ENCODE measurements around the gene ZEB2. TPM values are rescaled to one million over a fixed set of nuclear protein-coding genes. Genes with fewer than 3 reads are reported as not detected.
A peak's percentile ranks its signal among the peaks of the same experiment; 100 is the strongest.

The ZEB2 gene
- total and polyA plus RNA-seq, 4 donors = 7.6 to 39.6 (median 22.2) TPM

DNA sequence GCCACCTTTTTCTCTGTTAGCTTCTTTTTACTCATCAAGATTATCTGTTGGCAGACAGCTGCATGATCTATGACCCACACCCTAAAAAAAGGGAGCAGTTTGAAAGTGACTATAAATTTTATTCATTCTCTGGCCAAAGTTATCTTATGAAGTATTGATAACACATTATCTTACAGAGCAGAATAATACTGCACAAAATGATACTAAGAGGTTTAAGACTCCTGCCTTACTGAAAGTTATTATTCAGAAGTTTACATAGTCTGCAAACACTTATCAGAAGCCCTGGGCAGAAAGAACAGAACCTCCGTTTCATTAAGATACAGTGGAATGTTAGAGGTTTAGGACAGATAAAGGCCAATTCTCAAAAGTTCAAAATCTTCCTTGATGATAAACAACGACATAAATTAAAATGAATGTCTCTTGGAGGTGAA, 78.2 kb downstream of the ZEB2 start:
- WGBS = 54% methylated on average over 2 of the region's 2 CpGs
- Histone ChIP-seq H3K9me3 (ENCODE audit: control insufficient read depth in 4 of 4, low read length in 3 of 4) (no peaks in the 10 kb centered on the region), H3K36me3 (ENCODE audit: control insufficient read depth in 4 of 4, insufficient read depth in 3 of 4, low read depth in 1 of 4, low read length in 3 of 4) (no peaks in the 10 kb centered on the region), H3K4me3 (ENCODE audit: low read depth in 1 of 3, low read length in 3 of 3) (no peak overlapping the region), H3K9ac (ENCODE audit: low read depth in 1 of 2, low read length in 2 of 2) (no peak overlapping the region), H3K27ac (ENCODE audit: low read depth in 1 of 2, low read length in 2 of 2) (peak overlapping the region in 1 of 2 donors; percentile 4), H3K4me1 (ENCODE audit: control insufficient read depth in 4 of 4, insufficient read depth in 4 of 4, low read length in 3 of 4) (peaks cover 0 to 2% (median 0%) of the 10 kb centered on the region in 4 donors), H3K27me3 (ENCODE audit: control insufficient read depth in 4 of 4, insufficient read depth in 4 of 4, low read length in 3 of 4) (peaks cover 0 to 4% (median 0%) of the 10 kb centered on the region in 4 donors)
- TF ChIP-seq RAD21 (IDR thresholded peaks at IDR 0.05) (no peak), ATF3 (IDR thresholded peaks at IDR 0.05) (no peak), TAF1 (conservative IDR thresholded peaks at IDR 0.05) (no peak), JUND (IDR thresholded peaks at IDR 0.05) (no peak), YY1 (IDR thresholded peaks at IDR 0.05) (no peak), FOXA1 (IDR thresholded peaks at IDR 0.05) (no peak), HNF4G (IDR thresholded peaks at IDR 0.05) (no peak), FOXA2 (IDR thresholded peaks at IDR 0.05) (no peak), EGR1 (IDR thresholded peaks at IDR 0.05; ENCODE audit: low read depth in 2 of 2) (no peak), MAX (IDR thresholded peaks at IDR 0.05) (no peak), GABPA (IDR thresholded peaks at IDR 0.05 in 1 of 2, conservative IDR thresholded peaks at IDR 0.05 in 1 of 2) (no peak), NR2F2 (IDR thresholded peaks at IDR 0.05) (no peak), HNF4A (conservative IDR thresholded peaks at IDR 0.05) (no peak), SP1 (IDR thresholded peaks at IDR 0.05) (no peak), RXRA (IDR thresholded peaks at IDR 0.05) (no peak)
- TF ChIP-seq, protein P1, sequence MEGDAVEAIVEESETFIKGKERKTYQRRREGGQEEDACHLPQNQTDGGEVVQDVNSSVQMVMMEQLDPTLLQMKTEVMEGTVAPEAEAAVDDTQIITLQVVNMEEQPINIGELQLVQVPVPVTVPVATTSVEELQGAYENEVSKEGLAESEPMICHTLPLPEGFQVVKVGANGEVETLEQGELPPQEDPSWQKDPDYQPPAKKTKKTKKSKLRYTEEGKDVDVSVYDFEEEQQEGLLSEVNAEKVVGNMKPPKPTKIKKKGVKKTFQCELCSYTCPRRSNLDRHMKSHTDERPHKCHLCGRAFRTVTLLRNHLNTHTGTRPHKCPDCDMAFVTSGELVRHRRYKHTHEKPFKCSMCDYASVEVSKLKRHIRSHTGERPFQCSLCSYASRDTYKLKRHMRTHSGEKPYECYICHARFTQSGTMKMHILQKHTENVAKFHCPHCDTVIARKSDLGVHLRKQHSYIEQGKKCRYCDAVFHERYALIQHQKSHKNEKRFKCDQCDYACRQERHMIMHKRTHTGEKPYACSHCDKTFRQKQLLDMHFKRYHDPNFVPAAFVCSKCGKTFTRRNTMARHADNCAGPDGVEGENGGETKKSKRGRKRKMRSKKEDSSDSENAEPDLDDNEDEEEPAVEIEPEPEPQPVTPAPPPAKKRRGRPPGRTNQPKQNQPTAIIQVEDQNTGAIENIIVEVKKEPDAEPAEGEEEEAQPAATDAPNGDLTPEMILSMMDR (IDR thresholded peaks at IDR 0.05; ENCODE audit: low read depth, low read length, missing input control) = no peak
- TF ChIP-seq, protein P2, sequence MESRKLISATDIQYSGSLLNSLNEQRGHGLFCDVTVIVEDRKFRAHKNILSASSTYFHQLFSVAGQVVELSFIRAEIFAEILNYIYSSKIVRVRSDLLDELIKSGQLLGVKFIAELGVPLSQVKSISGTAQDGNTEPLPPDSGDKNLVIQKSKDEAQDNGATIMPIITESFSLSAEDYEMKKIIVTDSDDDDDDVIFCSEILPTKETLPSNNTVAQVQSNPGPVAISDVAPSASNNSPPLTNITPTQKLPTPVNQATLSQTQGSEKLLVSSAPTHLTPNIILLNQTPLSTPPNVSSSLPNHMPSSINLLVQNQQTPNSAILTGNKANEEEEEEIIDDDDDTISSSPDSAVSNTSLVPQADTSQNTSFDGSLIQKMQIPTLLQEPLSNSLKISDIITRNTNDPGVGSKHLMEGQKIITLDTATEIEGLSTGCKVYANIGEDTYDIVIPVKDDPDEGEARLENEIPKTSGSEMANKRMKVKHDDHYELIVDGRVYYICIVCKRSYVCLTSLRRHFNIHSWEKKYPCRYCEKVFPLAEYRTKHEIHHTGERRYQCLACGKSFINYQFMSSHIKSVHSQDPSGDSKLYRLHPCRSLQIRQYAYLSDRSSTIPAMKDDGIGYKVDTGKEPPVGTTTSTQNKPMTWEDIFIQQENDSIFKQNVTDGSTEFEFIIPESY (IDR thresholded peaks at IDR 0.05) = no peak
- TF ChIP-seq, protein P3, sequence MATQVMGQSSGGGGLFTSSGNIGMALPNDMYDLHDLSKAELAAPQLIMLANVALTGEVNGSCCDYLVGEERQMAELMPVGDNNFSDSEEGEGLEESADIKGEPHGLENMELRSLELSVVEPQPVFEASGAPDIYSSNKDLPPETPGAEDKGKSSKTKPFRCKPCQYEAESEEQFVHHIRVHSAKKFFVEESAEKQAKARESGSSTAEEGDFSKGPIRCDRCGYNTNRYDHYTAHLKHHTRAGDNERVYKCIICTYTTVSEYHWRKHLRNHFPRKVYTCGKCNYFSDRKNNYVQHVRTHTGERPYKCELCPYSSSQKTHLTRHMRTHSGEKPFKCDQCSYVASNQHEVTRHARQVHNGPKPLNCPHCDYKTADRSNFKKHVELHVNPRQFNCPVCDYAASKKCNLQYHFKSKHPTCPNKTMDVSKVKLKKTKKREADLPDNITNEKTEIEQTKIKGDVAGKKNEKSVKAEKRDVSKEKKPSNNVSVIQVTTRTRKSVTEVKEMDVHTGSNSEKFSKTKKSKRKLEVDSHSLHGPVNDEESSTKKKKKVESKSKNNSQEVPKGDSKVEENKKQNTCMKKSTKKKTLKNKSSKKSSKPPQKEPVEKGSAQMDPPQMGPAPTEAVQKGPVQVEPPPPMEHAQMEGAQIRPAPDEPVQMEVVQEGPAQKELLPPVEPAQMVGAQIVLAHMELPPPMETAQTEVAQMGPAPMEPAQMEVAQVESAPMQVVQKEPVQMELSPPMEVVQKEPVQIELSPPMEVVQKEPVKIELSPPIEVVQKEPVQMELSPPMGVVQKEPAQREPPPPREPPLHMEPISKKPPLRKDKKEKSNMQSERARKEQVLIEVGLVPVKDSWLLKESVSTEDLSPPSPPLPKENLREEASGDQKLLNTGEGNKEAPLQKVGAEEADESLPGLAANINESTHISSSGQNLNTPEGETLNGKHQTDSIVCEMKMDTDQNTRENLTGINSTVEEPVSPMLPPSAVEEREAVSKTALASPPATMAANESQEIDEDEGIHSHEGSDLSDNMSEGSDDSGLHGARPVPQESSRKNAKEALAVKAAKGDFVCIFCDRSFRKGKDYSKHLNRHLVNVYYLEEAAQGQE (IDR thresholded peaks at IDR 0.05) = no peak
- no peak for DNase-seq (ENCODE audit: low spot score)
